Epithelial cell of esophagus (primary cell): ENCODE results near the gene MLXIP.
A peak's percentile ranks its signal among the peaks of the same experiment; 100 is the strongest.

ENCODE experiments used
- DNase-seq: peaks from one replicate; pipeline ENCODE4 v3.0.0; 2010; ENCODE audit warnings: low read depth
- H3K4me3 ChIP-seq: 2 replicates; pipeline ENCODE4 v1.5.1; 2011; ENCODE audit warnings: mild to moderate bottlenecking, low read length, control low read depth
- TF ChIP-seq, protein P1 (sequence below): IDR thresholded peaks from 2 replicates; pipeline ENCODE4 v1.5.1; 2011; ENCODE audit warnings: low read depth, mild to moderate bottlenecking, low read length, control low read depth, inconsistent platforms; ENCODE audit not compliant: insufficient read depth; ENCODE audit errors: missing control alignments

The MLXIP gene

DNA sequence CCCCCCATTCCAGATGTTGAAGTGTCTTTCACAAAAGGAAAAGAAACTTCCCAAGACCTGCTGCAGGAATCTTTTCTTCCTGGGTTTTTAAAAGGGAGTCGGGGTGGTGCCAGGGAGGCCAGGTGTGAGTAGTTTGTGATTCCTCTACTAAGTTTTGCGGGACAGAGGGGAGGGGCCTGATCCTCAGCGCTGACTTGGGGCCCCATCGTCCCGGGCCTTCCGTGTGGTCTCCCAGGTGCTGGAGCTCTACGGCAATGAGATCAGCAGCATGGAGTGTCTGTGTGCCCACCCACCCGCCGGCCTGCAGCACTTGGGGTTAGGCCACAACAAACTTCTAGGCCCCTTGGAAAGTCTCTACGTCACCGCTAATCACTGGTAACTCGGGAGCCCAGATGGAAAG lies 108.9 kb downstream of the MLXIP start:
- no peak for DNase-seq

DNA sequence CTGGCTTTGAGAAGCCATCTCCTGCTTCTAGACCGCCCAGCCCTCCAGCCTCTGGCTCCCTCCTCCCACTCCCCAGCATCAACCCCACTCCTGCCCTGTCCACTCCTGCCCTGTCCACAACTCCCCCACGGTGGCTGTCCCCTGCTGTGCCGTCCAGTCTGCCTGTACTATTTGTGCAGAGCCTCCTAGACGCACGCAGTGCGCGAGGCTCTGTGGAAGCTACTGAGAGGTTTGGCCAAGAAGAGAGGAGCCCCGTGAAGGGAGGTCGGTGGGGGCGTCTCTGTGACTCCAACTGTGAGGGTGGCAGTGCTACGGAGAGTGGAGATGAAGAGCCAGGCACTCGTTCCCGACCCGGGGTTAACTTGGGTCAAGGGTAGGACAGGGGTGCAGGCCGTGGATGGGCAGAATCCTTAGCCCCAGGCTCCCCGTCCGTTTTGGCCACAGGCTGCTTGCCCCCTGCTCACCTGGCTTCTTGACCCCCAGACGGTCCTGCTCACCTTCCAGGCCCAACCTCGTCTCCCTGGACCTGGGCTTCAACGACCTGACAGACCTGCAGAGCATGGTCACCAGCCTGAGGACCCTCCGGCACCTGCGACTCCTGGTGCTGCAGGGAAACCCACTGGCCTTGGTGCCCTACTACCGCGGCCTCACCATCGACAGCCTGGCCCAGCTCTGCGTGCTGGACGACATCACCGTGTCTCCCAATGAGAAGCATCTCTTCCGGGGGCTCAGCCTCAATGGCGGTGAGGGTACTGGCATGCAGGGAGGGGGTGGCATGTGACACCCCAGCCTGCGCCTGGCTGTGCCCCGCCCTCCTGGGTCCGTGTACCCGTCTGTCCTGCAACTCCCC lies 111.3 kb downstream of the MLXIP start:
- H3K4me3 ChIP-seq: no peak overlapping the region
- TF ChIP-seq, protein P1, sequence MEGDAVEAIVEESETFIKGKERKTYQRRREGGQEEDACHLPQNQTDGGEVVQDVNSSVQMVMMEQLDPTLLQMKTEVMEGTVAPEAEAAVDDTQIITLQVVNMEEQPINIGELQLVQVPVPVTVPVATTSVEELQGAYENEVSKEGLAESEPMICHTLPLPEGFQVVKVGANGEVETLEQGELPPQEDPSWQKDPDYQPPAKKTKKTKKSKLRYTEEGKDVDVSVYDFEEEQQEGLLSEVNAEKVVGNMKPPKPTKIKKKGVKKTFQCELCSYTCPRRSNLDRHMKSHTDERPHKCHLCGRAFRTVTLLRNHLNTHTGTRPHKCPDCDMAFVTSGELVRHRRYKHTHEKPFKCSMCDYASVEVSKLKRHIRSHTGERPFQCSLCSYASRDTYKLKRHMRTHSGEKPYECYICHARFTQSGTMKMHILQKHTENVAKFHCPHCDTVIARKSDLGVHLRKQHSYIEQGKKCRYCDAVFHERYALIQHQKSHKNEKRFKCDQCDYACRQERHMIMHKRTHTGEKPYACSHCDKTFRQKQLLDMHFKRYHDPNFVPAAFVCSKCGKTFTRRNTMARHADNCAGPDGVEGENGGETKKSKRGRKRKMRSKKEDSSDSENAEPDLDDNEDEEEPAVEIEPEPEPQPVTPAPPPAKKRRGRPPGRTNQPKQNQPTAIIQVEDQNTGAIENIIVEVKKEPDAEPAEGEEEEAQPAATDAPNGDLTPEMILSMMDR: no peak
- no peak for DNase-seq

More for the DNA sequence above, 108.9 kb downstream of the MLXIP start:
- TF ChIP-seq, protein P1: no peak
- H3K4me3 ChIP-seq: no peak overlapping the region

DNA sequence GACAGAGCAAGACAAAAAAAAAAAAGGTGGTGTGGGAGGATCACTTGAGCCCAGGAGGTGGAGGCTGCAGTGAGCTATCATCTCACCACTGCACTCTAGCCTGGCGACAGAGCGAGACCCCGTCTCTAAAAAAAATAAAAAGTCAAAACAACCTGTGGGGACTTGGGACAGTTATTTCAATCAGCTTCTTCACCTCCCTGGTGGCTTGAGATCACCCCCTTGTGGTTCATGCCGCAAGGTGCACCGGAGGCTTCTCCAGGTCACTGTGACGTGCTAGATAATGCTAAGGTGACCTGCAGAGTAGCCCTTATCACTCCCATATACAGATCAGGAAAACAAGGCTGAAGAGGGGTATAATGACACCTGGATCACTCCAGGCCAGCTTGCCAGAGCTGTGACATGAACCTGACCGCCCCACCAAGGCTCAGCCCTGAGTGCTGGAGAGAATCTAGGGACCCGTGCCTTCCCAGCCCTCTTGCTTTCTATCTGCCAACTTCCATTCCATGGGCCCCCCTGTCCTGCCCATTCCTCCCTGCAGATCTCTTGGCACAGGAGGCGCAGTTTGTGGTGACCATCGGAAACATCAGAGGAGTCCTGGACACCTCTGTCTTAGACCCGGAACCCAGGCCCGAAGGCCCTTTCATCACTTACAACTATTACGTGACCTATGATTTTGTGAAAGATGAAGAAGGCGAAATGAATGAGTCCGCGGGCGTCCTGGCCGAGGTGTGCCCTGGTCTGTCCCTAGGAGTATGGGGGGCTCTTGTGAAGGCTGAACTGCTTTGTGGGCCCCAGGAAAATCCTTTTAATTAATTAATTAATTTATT lies 112.5 kb downstream of the MLXIP start:
- DNase-seq: peak; percentile 75
- TF ChIP-seq, protein P1: peak; percentile 93
- H3K4me3 ChIP-seq: no peak overlapping the region

DNA sequence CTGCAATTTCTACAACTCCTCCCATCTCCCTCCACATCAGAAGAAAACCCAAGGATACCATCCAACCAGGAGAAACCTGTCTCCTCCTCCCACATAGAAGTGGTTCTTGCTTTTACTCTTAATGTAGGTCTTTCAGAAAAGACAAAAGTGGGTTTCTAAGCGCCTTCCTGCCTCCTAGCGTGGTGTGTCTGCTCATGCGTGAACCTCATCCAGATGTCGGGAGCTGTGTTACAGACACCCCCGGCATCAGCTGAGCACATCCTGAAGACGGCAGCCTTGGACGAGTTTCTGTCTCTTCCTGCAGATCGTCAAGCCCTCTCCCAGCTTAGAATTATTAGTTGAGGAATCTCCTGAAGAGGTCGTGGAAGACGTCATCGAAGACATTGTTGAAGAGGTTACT lies 113.9 kb downstream of the MLXIP start:
- TF ChIP-seq, protein P1: no peak
- H3K4me3 ChIP-seq: no peak overlapping the region
- no peak for DNase-seq

DNA sequence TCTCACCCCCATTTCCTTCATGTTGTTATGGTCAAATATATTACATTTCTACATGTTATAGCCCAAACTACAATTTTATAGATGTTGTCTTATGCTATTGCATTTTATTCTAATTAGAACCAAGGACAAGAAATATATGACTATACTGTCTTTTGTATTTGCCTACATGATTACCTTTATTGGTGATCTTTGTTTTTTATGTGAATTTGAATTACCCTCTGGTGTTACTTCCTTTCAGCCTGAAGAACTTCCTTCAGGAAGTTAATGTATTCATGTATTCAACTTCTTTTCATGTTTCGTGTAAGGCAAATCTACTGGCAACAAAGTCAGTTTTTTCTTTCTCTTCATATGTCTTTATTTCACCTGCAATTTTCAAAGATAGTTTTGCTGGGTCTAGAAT lies 116.2 kb downstream of the MLXIP start:
- TF ChIP-seq, protein P1: no peak

DNA sequence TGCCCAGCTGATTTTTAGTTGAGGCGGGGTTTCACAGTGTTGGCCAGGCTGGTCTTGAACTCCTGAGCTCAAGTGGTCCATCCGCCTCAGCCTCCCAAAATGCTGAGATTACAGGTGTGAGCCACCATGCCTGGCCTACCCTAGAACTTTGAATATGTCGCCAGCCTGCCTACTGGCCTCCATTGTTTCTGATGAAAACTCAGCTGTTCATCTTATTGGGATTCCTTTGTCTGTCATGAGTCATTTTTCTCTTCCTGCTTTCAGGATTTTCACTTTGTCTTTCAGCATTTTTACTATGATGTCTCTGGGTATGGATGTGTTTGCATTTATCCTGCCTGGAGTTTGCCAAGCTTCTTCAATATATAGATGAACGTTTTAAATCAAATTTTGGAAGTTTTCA lies 116.8 kb downstream of the MLXIP start:
- no peak for DNase-seq
- H3K4me3 ChIP-seq: no peak overlapping the region
- TF ChIP-seq, protein P1: no peak

More for the DNA sequence above, 116.2 kb downstream of the MLXIP start:
- no peak overlapping the region for H3K4me3 ChIP-seq
- DNase-seq: no peak
